GM19455 (cell line): ENCODE results near the gene CCL27.

Source experiments
- ATAC-seq: cut with Tn5 transposase; IDR thresholded peaks from one replicate; pipeline ENCODE4 v1.9.1; 2021; ENCODE audit not compliant: unreplicated experiment

The CCL27 gene

GRCh38 chr9:34684816-34685215 is 22.4 kb upstream of the CCL27 start:
- no peak for ATAC-seq

GRCh38 chr9:34684145-34684544 is 21.7 kb upstream of the CCL27 start:
- ATAC-seq, result no peak

GRCh38 chr9:34675869-34676268 is 13.4 kb upstream of the CCL27 start:
- ATAC-seq, result no peak

DNA sequence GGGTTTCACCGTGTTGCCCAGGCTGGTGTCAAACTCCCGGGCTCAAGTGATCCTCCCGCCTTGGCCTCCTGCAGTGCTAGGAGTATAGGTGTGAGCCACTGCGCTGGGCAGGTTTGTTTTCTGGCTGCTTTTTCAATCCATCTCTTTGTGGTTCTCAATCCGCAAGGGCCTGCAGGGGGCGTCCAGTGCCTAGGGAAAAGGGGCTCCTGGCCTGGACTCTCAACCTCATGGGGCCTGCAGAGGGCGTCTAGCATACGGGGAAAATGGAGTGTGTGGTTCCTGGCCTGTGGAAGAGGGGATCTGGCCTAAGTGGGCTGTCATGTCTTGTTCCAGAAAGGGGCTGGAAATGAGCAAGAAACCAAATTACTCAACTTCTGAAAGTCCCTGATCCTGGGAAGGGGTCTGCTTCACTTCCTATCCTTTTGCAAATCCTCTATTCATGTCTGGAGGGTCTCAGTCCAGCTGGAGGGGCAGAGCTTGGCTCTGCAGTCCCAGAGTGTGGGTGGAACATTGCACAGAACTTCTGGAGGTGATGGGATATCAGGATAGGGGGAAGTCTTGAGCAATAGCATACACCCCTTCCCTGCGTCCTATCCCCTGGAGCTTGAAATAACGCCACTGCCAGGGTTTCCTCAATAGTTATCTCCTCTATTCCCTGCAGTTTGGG is 12.7 kb upstream of the CCL27 start:
- no peak for ATAC-seq

DNA sequence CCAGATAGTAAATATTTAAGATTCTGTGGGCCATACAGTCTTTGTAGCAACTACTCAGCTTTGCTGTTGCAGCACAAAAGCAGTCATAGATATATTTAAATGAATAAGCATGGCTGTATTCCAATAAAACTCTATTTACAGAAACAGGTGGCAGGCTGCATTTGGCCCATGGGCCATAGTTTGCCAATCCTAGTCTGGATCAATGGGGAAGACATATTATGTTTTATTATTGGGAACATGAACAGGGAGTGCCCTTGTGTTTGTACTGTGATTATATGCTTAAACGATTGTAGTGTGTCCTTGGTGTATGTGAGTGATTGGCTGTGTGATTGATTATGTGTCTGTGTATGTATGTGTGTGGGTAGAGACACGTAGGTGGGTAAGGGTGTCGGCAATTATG is 12.0 kb upstream of the CCL27 start:
- no peak for ATAC-seq

DNA sequence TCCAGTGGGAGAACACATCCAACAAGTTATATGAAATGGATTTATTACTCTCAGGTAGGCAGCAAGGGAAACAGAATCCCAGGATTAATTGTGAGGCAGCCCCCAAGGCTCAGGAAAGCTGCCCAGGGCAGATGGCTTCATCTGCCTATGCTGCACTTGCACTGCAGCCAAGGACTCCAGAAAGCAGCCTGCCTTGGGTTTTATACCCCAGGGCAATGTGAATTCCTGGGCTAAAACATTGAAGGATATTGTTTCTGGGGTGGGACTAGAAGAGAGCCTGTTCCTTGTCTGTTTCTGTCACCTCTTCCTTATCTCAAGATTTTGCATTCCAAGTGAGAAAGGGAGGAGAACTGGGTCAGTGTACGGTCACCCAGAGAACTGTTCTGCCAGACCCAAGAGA is 8.8 kb upstream of the CCL27 start:
- no peak for ATAC-seq

DNA sequence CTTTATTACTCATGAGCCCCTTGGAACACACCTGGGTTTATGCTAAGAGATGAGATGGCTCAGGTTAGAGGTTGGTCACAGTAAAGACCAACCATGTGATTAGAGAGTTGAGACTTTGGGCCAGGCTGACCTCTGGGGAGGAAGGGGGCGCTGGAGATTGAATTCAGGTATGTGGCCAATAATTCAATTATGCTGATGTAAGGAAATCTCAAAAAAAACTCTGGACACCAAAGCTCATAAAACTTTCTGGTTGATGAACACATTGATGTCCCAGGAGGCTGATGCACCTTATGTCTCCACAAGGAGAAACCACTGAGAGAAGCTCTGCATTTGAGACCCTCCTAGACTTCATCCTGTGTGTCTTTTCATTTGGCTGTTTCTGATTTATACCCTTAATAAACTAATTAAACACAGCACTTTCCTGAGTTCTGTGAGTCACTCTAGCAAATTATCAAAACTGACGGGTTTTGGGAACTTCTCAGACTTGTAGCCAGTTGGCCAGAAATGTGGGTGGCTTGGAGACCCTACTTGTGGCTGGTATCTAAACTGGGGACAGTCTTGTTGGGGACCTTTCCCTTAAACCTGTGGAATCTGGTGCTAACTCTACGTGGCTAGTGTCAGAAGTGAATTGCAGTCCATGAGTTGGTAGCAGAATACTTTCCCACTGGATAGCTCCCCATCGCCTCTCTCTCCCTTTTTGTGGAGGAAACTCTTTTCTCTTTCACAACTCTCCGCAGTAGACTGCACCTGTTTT is 7.5 kb upstream of the CCL27 start:
- ATAC-seq, result no peak

DNA sequence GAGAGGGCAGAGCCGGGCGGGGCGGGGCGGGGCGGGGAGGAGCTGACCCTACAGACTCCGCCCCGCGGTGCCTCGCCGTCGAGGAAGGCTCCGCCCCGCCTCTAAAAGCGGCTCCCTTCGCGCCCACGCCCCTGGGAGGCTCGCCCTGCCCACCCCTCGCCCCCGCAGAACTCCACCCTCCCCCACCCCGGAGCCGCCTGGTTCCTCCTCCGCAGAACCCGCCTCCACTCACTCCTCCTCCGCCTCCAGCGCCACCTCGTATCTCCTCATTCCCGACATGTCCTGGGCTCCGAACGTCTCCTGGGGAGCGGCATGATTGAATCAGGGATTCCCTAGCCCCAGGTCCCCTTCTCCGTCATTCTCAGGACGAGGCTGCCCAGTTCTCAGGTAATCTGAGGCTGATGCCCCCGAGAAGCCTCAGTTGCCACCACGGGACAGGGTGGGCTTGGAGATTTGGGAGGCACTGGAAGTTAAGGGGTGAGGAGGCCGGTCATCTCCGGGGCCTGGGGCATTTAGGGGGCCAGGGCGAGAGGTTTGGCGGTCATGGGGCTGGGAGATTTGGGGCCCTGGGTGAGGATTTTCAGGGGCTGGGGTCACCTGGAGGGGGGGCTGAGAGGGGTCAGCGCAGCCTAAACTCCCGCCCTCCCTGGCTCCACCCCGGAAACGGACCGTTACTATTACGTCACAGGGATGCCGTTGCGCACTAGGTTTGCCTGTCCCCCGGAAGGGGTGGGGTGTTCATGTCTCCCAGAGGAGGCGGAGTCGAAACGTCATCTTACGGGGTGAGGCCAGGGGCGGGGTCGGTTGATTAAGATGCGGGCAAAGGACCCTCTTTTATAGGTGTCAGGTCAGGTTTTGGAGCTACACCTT is 3.2 kb upstream of the CCL27 start:
- ATAC-seq, result peak; percentile 71

DNA sequence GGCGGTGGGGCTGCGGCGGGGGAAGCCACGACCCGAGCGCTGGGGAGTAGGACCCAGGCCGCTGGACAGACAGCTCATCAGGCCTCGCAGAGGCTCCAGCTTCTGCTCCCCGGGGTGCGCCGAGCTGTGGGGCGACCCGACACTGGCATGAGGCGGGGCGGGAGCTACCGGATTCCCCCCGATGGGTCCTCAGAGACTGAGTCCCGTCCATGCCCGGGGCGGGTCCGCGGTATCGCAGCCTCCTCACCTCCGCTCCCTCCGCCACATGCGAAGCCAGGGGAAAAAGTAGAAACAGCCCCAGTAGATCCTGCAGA is 2.6 kb upstream of the CCL27 start:
- peak; percentile 29 for ATAC-seq

- peak; percentile 38 for ATAC-seq
Measured at GRCh38 chr9:34664281-34665066, 2.0 kb upstream of the CCL27 start.

DNA sequence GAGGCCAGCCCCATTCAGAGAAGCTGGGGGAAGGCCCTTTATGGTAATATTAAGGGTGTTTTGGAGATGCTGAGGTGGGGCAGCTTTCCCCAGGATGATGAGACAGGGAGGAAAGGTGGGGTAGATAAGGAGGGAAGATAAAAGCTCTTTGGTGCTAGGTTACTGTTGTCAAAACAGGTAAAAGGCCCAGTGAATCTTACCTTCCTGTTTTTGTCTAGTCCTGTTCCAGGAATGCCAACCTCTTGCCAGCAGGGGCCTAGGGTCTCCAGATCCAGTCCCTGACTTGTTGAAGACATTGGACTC is 797 bp upstream of the CCL27 start:
- no peak for ATAC-seq

DNA sequence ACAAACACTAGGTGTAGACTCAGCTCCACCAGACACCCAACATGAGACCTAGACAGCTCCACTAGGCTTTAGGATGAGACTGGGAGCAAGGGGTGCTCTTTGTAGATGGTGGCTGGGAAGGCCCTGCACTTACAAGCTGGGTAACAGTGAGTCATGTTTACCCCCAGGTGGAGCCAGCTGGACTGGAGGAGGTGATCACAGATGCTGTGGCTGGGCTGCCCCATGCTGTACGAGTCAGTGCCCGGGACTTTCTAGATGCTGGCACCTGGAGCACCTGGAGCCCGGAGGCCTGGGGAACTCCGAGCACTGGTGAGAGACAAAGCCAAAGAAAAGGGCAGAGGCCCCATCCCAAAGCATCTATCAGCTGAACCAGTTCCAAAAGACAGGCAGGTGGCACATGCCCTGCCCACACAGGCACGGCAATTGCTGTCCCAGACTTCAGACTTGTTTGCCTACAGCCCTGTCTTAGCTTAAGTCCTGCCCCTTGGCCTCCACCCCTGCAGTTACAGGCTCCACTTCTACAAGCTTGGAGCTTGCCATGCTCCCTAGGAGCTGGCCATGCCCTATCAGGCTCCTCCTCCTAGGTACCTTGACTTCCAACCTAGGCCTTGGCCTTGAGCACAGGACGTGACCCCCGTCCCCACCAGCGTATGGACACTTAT is 2.7 kb downstream of the CCL27 start:
- ATAC-seq, result no peak

DNA sequence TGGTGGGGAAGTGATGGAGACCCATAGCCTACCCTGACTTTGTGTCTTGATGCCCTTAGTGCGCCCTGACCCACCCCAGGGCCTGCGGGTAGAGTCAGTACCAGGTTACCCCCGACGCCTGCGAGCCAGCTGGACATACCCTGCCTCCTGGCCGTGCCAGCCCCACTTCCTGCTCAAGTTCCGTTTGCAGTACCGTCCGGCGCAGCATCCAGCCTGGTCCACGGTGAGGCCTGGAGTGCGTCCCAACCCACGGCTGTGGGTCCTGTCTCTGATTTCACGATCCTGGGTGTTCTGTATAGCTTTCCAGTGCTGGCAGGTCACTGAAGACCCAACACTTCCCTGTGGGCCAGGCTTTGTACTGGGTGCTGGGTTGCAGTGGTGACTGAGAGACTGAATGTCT is 4.0 kb downstream of the CCL27 start:
- no peak for ATAC-seq

- no peak for ATAC-seq
Measured at GRCh38 chr9:34656992-34657391, 5.5 kb downstream of the CCL27 start.

- ATAC-seq, result no peak
Measured at GRCh38 chr9:34655394-34655793, 7.1 kb downstream of the CCL27 start.

GRCh38 chr9:34654323-34655051 is 8.0 kb downstream of the CCL27 start:
- ATAC-seq, result no peak

DNA sequence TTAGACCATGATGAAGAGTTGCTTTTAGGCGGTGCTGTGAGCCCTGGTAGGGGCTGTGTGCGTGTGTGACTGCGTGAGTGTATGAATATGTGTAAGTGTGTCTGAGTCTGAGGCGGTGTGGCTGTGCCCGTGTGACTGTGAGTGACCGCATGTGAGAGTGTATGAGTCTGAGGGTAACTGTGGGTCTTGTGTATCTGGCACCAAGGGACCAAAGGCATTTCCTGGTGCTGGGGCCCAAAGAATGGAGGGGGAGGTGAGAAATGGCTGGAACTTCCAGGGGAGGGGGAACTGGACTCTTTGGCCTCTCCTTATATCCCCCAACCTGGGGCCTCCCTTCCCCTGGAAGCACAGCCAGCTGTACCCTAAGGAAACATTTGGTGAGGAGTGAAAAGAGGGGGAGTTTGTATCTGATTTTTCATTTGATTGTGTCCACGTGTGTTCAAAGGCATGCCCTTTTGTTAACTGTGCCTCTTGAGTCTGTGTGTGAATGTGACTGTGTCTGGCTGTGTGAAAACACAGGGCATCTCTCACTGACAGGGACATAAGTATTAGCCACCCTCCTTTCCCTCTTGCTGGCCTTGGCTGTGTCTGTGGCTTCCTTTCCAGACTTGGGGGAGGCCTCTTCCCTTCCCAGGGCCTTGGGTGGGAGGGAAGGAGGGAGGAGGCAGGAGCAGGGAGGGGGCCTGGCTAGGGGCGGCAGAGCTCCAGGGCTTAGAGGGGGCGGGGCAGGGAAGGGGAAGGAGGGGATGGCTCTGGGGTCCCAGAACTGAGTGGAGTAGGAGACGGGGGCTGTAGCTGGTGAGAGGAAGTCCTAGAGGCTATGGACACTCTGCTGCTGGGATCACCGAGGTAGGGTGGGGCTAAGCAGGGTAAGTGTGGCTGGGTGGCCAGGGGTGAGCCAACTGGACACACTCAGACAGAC is 9.0 kb downstream of the CCL27 start:
- ATAC-seq, result no peak

- no peak for ATAC-seq
Measured at GRCh38 chr9:34652602-34653000, 9.9 kb downstream of the CCL27 start.
